Umbilical cord (tissue), 2 donors: Measurements from ENCODE around the gene ENOX2. TPM values are rescaled to one million over a fixed set of nuclear protein-coding genes. Genes with fewer than 3 reads are reported as not detected.
A peak's percentile ranks its signal among the peaks of the same experiment; 100 is the strongest.
"Not testable (repeated sequence)": the region's sequence is repeated elsewhere in the genome, so short reads cannot be mapped to it uniquely, and the experiment has no call there.

Experiments used
- DNase-seq: peaks from one replicate; pipeline ENCODE4 v3.0.0-alpha.2; 2015; ENCODE audit warnings: low spot score
- total RNA-seq: library from RNA; depleted of rRNA; stranded (reverse); fragments of >200 nt; gene quantifications from one replicate; pipeline ENCODE4 v1.2.3, GENCODE V29; 2014; ENCODE audit warnings: low replicate concordance; ENCODE audit not compliant: insufficient read depth

Gene ENOX2
- total RNA-seq, 1 donor from 2014 or later: 17.8 TPM

- no peak for DNase-seq
Measured at GRCh38 chrX:130754353-130754752, 148.7 kb downstream of the ENOX2 start.

GRCh38 chrX:130746709-130747342 is 156.2 kb downstream of the ENOX2 start:
- DNase-seq: no peak

- no peak for DNase-seq
Measured at GRCh38 chrX:130746077-130746476, 156.9 kb downstream of the ENOX2 start.

GRCh38 chrX:130741584-130741983 is 161.4 kb downstream of the ENOX2 start:
- no peak for DNase-seq

GRCh38 chrX:130741151-130741550 is 161.9 kb downstream of the ENOX2 start:
- DNase-seq: no peak

- DNase-seq: no peak
Measured at GRCh38 chrX:130738638-130739195, 164.3 kb downstream of the ENOX2 start.

GRCh38 chrX:130734713-130735112 is 168.3 kb downstream of the ENOX2 start:
- no peak for DNase-seq

GRCh38 chrX:130728208-130728607 is 174.8 kb downstream of the ENOX2 start:
- DNase-seq: no peak

- no peak for DNase-seq
Measured at GRCh38 chrX:130726661-130727060, 176.3 kb downstream of the ENOX2 start.

- DNase-seq: no peak
Measured at GRCh38 chrX:130725519-130725918, 177.5 kb downstream of the ENOX2 start.

- no peak for DNase-seq
Measured at GRCh38 chrX:130719413-130719812, 183.6 kb downstream of the ENOX2 start.

GRCh38 chrX:130718137-130718536 is 184.9 kb downstream of the ENOX2 start:
- DNase-seq: no peak

- peak; percentile 18 for DNase-seq
Measured at GRCh38 chrX:130716781-130717413, 186.1 kb downstream of the ENOX2 start.

GRCh38 chrX:130716346-130716745 is 186.7 kb downstream of the ENOX2 start:
- DNase-seq: no peak

GRCh38 chrX:130715299-130715698 is 187.7 kb downstream of the ENOX2 start:
- no peak for DNase-seq

- no peak for DNase-seq
Measured at GRCh38 chrX:130714665-130715064, 188.3 kb downstream of the ENOX2 start.

GRCh38 chrX:130714135-130714534 is 188.9 kb downstream of the ENOX2 start:
- DNase-seq: no peak

- not testable (repeated sequence) for DNase-seq
Measured at GRCh38 chrX:130709178-130709577, 193.8 kb downstream of the ENOX2 start.

GRCh38 chrX:130705591-130705990 is 197.4 kb downstream of the ENOX2 start:
- DNase-seq: no peak

- DNase-seq: no peak
Measured at GRCh38 chrX:130704053-130705038, 198.7 kb downstream of the ENOX2 start.

- no peak for DNase-seq
Measured at GRCh38 chrX:130702867-130703707, 199.9 kb downstream of the ENOX2 start.
